ENCODE measurements around the gene ANKRD33B. TPM values are rescaled to one million over a fixed set of nuclear protein-coding genes. Genes with fewer than 3 reads are reported as not detected.

Gene ANKRD33B
- total and polyA plus RNA-seq, 2 experiments from 2014 or later, result 2.9 to 15.4 TPM

DNA sequence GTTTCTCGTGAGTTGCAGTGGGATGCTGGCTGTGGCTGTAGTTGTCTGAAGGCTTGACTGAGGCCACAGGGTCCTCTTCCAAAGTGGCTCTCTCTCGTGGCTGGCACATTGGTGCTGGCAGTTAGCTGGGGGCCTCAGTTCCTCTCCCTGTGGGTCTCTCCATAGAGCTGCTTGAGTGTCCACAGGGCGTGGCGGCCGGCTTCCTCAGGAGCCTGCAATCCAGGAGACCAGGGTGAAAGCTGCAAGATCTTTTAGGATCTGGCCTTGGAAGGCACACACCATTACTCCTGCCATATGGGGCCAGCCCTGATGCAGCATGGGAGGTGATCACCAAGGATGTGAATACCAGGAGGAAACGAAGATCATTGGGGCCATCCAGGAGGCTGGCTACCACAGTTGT is 41.1 kb downstream of the ANKRD33B start:
- Histone ChIP-seq H3F3A (replicated peaks; ENCODE audit: low read depth) (no peaks in the 10 kb centered on the region), H3K79me2 (replicated peaks; ENCODE audit: insufficient read depth) (no peaks in the 10 kb centered on the region), H3K9me2 (ENCODE audit: insufficient read depth) (no peaks in the 10 kb centered on the region), H3K4me3 (no peak overlapping the region), H3K27me3 (ENCODE audit: insufficient read depth) (no peaks in the 10 kb centered on the region), H3K36me3 (ENCODE audit: insufficient read depth) (no peaks in the 10 kb centered on the region), H2AFZ (no peak overlapping the region), H3K4me2 (no peak overlapping the region), H3K27ac (ENCODE audit: low read depth) (no peak overlapping the region), H3K4me1 (ENCODE audit: insufficient read depth) (peaks cover 9% of the 10 kb centered on the region), H4K20me1 (replicated peaks; ENCODE audit: insufficient read depth) (no peaks in the 10 kb centered on the region)
- Mint-ChIP-seq H3K27me3 (ENCODE audit: insufficient read depth, low read depth, poor library complexity) (peaks cover 3% of the 10 kb centered on the region), H3K9me3 (no peaks in the 10 kb centered on the region), H3K4me3 (no peak overlapping the region), H3K4me1 (peaks cover 22% of the 10 kb centered on the region), H3K27ac (no peak overlapping the region), H3K36me3 (ENCODE audit: low read depth) (no peaks in the 10 kb centered on the region)
- ATAC-seq, result no peak
- TF ChIP-seq CREB1 (CRISPR knock-in tag; IDR thresholded peaks at IDR 0.05; ENCODE audit: low read depth) (no peak), EZH2phosphoT487 (IDR thresholded peaks at IDR 0.05; ENCODE audit: unreplicated experiment) (no peak), NANOG (IDR thresholded peaks at IDR 0.05; ENCODE audit: borderline replicate concordance) (no peak), ZNF331 (CRISPR knock-in tag; IDR thresholded peaks at IDR 0.05; ENCODE audit: low read depth) (no peak), JUNB (IDR thresholded peaks at IDR 0.05; ENCODE audit: unreplicated experiment) (no peak), ZNF114 (CRISPR knock-in tag; IDR thresholded peaks at IDR 0.05) (no peak), EZH2 (IDR thresholded peaks at IDR 0.05; ENCODE audit: low read depth, unreplicated experiment) (no peak), POLR2AphosphoS5 (IDR thresholded peaks at IDR 0.05; ENCODE audit: low read depth) (no peak), STAT1 (IDR thresholded peaks at IDR 0.05; ENCODE audit: unreplicated experiment) (no peak)
- TF ChIP-seq, protein P1, sequence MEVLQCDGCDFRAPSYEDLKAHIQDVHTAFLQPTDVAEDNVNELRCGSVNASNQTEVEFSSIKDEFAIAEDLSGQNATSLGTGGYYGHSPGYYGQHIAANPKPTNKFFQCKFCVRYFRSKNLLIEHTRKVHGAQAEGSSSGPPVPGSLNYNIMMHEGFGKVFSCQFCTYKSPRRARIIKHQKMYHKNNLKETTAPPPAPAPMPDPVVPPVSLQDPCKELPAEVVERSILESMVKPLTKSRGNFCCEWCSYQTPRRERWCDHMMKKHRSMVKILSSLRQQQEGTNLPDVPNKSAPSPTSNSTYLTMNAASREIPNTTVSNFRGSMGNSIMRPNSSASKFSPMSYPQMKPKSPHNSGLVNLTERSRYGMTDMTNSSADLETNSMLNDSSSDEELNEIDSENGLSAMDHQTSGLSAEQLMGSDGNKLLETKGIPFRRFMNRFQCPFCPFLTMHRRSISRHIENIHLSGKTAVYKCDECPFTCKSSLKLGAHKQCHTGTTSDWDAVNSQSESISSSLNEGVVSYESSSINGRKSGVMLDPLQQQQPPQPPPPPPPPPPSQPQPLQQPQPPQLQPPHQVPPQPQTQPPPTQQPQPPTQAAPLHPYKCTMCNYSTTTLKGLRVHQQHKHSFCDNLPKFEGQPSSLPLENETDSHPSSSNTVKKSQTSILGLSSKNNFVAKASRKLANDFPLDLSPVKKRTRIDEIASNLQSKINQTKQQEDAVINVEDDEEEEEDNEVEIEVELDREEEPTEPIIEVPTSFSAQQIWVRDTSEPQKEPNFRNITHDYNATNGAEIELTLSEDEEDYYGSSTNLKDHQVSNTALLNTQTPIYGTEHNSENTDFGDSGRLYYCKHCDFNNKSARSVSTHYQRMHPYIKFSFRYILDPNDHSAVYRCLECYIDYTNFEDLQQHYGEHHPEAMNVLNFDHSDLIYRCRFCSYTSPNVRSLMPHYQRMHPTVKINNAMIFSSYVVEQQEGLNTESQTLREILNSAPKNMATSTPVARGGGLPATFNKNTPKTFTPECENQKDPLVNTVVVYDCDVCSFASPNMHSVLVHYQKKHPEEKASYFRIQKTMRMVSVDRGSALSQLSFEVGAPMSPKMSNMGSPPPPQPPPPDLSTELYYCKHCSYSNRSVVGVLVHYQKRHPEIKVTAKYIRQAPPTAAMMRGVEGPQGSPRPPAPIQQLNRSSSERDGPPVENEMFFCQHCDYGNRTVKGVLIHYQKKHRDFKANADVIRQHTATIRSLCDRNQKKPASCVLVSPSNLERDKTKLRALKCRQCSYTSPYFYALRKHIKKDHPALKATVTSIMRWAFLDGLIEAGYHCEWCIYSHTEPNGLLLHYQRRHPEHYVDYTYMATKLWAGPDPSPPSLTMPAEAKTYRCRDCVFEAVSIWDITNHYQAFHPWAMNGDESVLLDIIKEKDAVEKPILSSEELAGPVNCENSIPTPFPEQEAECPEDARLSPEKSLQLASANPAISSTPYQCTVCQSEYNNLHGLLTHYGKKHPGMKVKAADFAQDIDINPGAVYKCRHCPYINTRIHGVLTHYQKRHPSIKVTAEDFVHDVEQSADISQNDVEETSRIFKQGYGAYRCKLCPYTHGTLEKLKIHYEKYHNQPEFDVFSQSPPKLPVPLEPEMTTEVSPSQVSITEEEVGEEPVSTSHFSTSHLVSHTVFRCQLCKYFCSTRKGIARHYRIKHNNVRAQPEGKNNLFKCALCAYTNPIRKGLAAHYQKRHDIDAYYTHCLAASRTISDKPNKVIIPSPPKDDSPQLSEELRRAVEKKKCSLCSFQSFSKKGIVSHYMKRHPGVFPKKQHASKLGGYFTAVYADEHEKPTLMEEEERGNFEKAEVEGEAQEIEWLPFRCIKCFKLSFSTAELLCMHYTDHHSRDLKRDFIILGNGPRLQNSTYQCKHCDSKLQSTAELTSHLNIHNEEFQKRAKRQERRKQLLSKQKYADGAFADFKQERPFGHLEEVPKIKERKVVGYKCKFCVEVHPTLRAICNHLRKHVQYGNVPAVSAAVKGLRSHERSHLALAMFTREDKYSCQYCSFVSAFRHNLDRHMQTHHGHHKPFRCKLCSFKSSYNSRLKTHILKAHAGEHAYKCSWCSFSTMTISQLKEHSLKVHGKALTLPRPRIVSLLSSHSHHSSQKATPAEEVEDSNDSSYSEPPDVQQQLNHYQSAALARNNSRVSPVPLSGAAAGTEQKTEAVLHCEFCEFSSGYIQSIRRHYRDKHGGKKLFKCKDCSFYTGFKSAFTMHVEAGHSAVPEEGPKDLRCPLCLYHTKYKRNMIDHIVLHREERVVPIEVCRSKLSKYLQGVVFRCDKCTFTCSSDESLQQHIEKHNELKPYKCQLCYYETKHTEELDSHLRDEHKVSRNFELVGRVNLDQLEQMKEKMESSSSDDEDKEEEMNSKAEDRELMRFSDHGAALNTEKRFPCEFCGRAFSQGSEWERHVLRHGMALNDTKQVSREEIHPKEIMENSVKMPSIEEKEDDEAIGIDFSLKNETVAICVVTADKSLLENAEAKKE (CRISPR knock-in tag; IDR thresholded peaks at IDR 0.05), result no peak
- TF ChIP-seq, protein P2, sequence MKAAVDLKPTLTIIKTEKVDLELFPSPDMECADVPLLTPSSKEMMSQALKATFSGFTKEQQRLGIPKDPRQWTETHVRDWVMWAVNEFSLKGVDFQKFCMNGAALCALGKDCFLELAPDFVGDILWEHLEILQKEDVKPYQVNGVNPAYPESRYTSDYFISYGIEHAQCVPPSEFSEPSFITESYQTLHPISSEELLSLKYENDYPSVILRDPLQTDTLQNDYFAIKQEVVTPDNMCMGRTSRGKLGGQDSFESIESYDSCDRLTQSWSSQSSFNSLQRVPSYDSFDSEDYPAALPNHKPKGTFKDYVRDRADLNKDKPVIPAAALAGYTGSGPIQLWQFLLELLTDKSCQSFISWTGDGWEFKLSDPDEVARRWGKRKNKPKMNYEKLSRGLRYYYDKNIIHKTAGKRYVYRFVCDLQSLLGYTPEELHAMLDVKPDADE (IDR thresholded peaks at IDR 0.05), result no peak
- TF ChIP-seq, protein P3, sequence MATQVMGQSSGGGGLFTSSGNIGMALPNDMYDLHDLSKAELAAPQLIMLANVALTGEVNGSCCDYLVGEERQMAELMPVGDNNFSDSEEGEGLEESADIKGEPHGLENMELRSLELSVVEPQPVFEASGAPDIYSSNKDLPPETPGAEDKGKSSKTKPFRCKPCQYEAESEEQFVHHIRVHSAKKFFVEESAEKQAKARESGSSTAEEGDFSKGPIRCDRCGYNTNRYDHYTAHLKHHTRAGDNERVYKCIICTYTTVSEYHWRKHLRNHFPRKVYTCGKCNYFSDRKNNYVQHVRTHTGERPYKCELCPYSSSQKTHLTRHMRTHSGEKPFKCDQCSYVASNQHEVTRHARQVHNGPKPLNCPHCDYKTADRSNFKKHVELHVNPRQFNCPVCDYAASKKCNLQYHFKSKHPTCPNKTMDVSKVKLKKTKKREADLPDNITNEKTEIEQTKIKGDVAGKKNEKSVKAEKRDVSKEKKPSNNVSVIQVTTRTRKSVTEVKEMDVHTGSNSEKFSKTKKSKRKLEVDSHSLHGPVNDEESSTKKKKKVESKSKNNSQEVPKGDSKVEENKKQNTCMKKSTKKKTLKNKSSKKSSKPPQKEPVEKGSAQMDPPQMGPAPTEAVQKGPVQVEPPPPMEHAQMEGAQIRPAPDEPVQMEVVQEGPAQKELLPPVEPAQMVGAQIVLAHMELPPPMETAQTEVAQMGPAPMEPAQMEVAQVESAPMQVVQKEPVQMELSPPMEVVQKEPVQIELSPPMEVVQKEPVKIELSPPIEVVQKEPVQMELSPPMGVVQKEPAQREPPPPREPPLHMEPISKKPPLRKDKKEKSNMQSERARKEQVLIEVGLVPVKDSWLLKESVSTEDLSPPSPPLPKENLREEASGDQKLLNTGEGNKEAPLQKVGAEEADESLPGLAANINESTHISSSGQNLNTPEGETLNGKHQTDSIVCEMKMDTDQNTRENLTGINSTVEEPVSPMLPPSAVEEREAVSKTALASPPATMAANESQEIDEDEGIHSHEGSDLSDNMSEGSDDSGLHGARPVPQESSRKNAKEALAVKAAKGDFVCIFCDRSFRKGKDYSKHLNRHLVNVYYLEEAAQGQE (IDR thresholded peaks at IDR 0.05; ENCODE audit: unreplicated experiment), result no peak
- TF ChIP-seq, protein P4, sequence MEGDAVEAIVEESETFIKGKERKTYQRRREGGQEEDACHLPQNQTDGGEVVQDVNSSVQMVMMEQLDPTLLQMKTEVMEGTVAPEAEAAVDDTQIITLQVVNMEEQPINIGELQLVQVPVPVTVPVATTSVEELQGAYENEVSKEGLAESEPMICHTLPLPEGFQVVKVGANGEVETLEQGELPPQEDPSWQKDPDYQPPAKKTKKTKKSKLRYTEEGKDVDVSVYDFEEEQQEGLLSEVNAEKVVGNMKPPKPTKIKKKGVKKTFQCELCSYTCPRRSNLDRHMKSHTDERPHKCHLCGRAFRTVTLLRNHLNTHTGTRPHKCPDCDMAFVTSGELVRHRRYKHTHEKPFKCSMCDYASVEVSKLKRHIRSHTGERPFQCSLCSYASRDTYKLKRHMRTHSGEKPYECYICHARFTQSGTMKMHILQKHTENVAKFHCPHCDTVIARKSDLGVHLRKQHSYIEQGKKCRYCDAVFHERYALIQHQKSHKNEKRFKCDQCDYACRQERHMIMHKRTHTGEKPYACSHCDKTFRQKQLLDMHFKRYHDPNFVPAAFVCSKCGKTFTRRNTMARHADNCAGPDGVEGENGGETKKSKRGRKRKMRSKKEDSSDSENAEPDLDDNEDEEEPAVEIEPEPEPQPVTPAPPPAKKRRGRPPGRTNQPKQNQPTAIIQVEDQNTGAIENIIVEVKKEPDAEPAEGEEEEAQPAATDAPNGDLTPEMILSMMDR (conservative IDR thresholded peaks at IDR 0.05; ENCODE audit: low read depth in 2 of 2), result no peak
- DNase-seq (ENCODE audit: low spot score), result no peak

All from GM23338 (cell line).